GM12872 (cell line): ENCODE results near the gene ADARB2.

ENCODE experiments used
- TF ChIP-seq, protein P1 (sequence below): IDR thresholded peaks from 3 replicates; pipeline ENCODE4 v1.5.1; 2011; ENCODE audit warnings: low read depth, mild to moderate bottlenecking, low read length, moderate library complexity; ENCODE audit not compliant: insufficient read depth

ADARB2 gene

GRCh38 chr10:1194161-1194560, 543.2 kb downstream of the ADARB2 start:
- TF ChIP-seq, protein P1, sequence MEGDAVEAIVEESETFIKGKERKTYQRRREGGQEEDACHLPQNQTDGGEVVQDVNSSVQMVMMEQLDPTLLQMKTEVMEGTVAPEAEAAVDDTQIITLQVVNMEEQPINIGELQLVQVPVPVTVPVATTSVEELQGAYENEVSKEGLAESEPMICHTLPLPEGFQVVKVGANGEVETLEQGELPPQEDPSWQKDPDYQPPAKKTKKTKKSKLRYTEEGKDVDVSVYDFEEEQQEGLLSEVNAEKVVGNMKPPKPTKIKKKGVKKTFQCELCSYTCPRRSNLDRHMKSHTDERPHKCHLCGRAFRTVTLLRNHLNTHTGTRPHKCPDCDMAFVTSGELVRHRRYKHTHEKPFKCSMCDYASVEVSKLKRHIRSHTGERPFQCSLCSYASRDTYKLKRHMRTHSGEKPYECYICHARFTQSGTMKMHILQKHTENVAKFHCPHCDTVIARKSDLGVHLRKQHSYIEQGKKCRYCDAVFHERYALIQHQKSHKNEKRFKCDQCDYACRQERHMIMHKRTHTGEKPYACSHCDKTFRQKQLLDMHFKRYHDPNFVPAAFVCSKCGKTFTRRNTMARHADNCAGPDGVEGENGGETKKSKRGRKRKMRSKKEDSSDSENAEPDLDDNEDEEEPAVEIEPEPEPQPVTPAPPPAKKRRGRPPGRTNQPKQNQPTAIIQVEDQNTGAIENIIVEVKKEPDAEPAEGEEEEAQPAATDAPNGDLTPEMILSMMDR, result no peak

DNA sequence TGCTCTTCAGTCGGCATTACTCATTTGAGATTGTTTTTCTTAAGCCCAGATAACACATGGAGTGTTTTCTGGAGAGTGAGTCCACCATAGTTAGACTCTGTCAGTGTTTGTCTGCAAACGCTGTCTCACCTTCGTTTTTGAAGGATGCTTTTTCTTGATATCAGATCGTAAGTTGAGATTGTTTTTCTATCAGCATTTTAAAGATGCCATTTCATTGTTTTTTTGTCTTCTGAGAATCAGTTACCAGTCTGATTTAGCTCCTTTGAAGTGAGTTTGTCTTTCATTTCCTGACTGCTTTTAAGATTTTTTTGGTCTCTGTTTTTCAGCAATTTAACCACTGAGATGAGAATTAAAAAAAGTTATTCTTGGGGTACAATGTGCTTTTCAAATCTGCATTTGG, 543.8 kb downstream of the ADARB2 start:
- TF ChIP-seq, protein P1, result no peak

- TF ChIP-seq, protein P1, result no peak
Measured at GRCh38 chr10:1191752-1192151, 545.6 kb downstream of the ADARB2 start.

GRCh38 chr10:1190791-1191490, 546.4 kb downstream of the ADARB2 start:
- TF ChIP-seq, protein P1, result no peak

DNA sequence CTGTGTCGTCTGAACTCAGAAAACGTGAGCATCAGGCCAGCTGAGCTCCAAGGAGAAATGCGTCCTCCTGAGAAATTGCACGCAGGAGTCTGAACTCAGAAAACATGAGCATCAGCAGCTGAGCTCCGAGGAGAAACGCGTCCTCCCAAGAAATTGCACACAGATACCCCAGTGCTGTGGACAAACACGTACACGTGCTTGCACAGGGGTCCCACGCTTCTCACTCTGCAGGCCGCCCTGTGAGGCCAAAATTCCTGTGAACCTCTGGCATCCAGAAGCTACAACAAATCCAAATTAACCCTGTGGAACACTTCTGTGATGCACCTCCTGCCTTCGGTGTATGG, 547.3 kb downstream of the ADARB2 start:
- TF ChIP-seq, protein P1, result no peak

DNA sequence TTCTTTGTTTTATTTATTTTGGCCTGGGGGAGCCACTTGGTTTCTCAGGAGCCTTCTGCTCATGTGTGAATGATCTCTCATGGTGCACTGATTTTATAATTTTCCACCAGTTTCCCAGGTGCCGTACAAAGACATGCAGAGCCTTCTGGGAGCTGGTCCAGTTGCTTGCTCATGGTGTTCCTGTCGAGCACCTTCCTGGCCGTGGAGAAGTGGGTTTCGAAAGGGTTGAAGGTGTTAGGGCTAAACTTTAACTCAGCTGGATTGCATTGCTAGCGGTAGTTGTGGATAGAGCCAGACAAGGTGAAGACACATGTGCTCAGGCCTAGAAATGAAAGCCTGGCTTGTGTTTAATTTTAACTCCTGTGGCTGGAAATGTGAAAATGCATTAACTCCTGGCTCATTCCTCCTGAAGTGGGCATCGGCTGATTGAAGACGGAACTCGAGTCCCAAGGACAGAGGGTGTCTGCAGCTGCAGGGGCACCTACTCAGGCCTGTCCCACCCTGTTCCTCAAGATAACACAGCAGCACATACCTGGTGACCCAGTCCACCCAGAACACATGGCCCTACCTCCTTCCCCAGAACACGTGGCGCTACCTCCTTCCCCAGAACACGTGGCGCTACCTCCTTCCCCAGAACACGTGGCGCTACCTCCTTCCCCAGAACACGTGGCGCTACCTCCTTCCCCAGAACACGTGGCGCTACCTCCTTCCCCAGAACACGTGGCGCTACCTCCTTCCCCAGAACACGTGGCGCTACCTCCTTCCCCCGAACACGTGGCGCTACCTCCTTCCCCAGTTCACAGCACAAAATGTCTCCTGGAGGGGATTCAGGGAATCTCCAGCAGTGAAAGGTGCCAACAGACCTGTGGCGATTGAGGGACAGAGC, 547.9 kb downstream of the ADARB2 start:
- TF ChIP-seq, protein P1, result no peak

GRCh38 chr10:1188558-1189135, 548.7 kb downstream of the ADARB2 start:
- TF ChIP-seq, protein P1, result no peak
